AG04450 (cell line): ENCODE measurements around the gene COPG2. TPM values are rescaled to one million over a fixed set of nuclear protein-coding genes. Genes with fewer than 3 reads are reported as not detected.
A peak's percentile ranks its signal among the peaks of the same experiment; 100 is the strongest.

Experiments
- CTCF ChIA-PET: fragments of 300-600, 350-600 bp; formaldehyde crosslinking; extraction: SDS; loops from one replicate; lab custom pipeline; 2022; ENCODE audit warnings: antibody characterized with exemption, inconsistent platforms; lab: Charles Lee
- POLR2A ChIA-PET: fragments of 350-600 bp; formaldehyde crosslinking; extraction: SDS; loops from one replicate; lab custom pipeline; 2021; ENCODE audit warnings: antibody characterized with exemption, inconsistent platforms; lab: Yijun Ruan, JAX
- DNase-seq: peaks from one replicate; pipeline ENCODE4 v3.0.0-alpha.2; 2011; ENCODE audit warnings: low read depth, low spot score
- H3K27ac ChIP-seq: one replicate; pipeline ENCODE4 v1.5.1; 2012; ENCODE audit warnings: low read depth, low read length, control low read depth
- H3K27me3 ChIP-seq: one replicate; pipeline ENCODE4 v1.6.0; 2012; ENCODE audit warnings: low read length; ENCODE audit not compliant: control insufficient read depth, insufficient read depth
- H3K4me3 ChIP-seq: 2 replicates; pipeline ENCODE4 v1.5.1; 2011; ENCODE audit warnings: mild to moderate bottlenecking, low read depth, low read length, control low read depth
- H3K9me3 ChIP-seq: 2 replicates; pipeline ENCODE4 v1.5.1; 2012; ENCODE audit warnings: low read length; ENCODE audit not compliant: control insufficient read depth, insufficient read depth
- polyA plus RNA-seq: library from polyadenylated mRNA; depleted of rRNA; stranded (reverse); fragments of >200 nt; gene quantifications from 2 replicates; pipeline ENCODE4 v1.2.3, GENCODE V29; 2011
- TF ChIP-seq, protein P1 (sequence below): IDR thresholded peaks from 2 replicates; pipeline ENCODE4 v1.5.1; 2011; ENCODE audit warnings: low read depth, low read length, control low read depth, inconsistent platforms

Gene COPG2
- polyA plus RNA-seq, 1 experiment: 40.6 TPM

DNA sequence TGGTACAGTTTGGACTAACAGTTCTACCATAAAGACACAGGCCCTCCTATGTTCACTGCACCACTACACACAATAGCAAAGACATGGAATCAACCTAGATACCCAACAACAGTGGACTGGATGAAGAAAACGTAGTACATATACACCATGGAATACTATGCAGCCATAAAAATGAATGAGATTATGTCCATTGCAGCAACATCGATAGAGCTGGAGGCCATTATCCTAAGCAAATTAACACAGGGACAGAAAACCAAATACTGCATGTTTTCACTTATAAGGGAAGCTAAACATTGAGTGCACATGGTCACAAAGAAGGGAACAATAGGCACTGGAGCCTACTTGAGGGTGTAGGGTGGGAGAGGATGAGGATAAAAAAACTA lies 101.7 kb downstream of the COPG2 start:
- no peak for DNase-seq
- ChIA-PET CTCF (no interaction called here), POLR2A (no interaction called here)
- Histone ChIP-seq H3K9me3 (peaks cover 8% of the 10 kb centered on the region; the same call in 1 of the 2 replicates), H3K27ac (no peak overlapping the region), H3K4me3 (no peak overlapping the region), H3K27me3 (peaks cover 2% of the 10 kb centered on the region)
- TF ChIP-seq, protein P1, sequence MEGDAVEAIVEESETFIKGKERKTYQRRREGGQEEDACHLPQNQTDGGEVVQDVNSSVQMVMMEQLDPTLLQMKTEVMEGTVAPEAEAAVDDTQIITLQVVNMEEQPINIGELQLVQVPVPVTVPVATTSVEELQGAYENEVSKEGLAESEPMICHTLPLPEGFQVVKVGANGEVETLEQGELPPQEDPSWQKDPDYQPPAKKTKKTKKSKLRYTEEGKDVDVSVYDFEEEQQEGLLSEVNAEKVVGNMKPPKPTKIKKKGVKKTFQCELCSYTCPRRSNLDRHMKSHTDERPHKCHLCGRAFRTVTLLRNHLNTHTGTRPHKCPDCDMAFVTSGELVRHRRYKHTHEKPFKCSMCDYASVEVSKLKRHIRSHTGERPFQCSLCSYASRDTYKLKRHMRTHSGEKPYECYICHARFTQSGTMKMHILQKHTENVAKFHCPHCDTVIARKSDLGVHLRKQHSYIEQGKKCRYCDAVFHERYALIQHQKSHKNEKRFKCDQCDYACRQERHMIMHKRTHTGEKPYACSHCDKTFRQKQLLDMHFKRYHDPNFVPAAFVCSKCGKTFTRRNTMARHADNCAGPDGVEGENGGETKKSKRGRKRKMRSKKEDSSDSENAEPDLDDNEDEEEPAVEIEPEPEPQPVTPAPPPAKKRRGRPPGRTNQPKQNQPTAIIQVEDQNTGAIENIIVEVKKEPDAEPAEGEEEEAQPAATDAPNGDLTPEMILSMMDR: no peak

DNA sequence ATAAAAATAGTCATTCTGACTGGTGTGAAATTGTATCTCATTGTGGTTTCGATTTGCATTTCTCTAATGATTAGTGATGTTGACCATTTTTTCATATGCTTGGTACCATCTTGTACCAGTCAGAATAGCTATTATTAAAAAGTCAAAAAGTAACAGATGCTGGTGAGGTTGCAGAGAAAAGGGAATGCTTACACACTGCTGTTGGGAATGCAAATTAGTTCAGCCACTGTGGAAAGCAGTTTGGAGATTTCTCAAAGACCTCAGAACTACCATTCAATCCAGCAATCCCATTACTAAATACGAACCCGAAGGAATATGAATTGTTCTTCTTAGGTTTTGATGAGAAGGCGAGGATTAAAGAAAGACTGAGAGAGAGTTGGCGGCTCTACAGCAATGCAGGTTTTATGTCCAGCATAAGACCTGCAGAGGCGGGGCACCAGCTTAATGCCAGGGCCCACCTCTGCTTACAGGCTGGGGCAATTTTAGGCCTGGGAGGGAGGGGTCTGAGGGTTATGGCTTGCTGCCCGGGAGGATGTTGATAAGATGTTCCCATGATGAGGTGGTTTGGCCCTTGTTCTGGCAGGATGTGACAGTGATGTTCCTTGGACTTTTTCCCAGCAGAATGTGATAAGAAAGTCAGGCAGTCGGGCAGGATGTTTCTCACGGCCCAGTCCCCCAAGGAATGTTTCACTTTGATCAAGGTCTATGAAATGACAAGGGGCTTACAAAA lies 102.2 kb downstream of the COPG2 start:
- Histone ChIP-seq H3K4me3 (no peak overlapping the region), H3K27ac (no peak overlapping the region), H3K27me3 (peaks cover 2% of the 10 kb centered on the region), H3K9me3 (peaks cover 8% of the 10 kb centered on the region; the same call in 1 of the 2 replicates)
- POLR2A ChIA-PET: no interaction called here
- no peak for DNase-seq
- TF ChIP-seq, protein P1: no peak
- CTCF ChIA-PET: no interaction called here

DNA sequence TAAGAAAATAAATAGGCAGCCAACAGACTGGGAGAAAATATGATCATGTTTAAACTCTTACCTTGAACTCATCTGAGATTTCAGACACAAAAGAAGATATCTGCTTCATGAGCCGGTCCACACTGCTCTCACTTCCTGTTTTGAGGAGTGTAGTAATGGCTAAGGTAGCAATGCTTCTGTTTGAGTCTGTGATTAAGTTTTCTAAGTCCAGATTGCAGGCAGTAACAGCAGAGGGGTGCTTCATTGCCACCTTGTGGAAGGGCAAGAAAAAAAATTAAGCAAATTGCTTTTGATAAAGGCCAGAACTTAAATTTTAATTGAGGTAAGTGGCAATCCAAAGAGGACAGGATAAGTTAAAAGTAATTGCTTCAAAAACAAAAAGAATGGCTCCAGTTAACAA lies 107.6 kb downstream of the COPG2 start:
- no peaks in the 10 kb centered on the region for H3K27me3 ChIP-seq
- H3K27ac ChIP-seq: no peak overlapping the region
- ChIA-PET POLR2A (no interaction called here), CTCF (no interaction called here)
- peaks cover 5% of the 10 kb centered on the region; the same call in 1 of the 2 replicates for H3K9me3 ChIP-seq
- no peak overlapping the region for H3K4me3 ChIP-seq
- no peak for DNase-seq
- TF ChIP-seq, protein P1: peak; percentile 40

DNA sequence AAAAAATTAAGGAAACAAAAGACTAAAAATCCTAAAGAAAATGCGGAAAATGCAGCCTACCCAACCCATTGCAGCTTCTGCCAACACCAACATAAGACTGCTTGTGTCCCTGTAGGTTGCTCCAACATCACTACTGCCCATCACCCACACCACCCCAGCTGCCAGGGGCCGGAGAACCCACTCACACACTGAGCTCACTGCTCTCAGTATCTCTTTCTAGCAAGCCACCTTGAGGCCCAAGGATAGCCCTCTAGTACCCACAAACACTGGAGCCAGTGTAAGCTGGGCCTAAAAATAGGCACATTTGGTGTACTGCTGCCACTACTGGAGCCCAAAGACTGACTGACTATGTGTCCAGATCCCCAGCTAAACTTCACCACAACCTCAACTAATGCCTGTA lies 109.4 kb downstream of the COPG2 start:
- POLR2A ChIA-PET: no interaction called here

DNA sequence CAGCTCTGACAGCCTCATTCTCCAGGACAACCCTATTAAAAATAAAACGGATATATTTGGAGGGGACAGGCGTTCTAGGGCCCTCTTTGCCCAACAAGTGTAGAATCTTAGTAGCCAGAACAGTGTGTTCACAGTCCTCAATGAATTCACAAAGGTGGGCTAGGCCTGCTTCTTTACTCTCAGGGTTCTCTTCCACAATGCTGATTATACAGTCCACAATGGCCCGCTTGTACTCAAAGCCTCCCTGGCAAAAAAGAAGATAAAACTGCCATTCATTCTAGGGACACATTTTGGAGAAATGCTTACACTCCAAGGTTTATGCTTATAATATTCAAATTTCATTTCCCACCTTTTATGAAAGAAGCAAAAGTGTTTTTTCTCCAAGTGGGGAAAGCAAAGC lies 114.1 kb downstream of the COPG2 start:
- Histone ChIP-seq H3K27me3 (no peaks in the 10 kb centered on the region), H3K4me3 (no peak overlapping the region), H3K9me3 (no peaks in the 10 kb centered on the region), H3K27ac (no peak overlapping the region)
- CTCF ChIA-PET: no interaction called here
- TF ChIP-seq, protein P1: no peak
- POLR2A ChIA-PET: no interaction called here
- no peak for DNase-seq

More for the DNA sequence above, 109.4 kb downstream of the COPG2 start:
- no peak for DNase-seq
- H3K4me3 ChIP-seq: no peak overlapping the region
- H3K9me3 ChIP-seq: no peaks in the 10 kb centered on the region
- no peaks in the 10 kb centered on the region for H3K27me3 ChIP-seq
- H3K27ac ChIP-seq: no peak overlapping the region
- TF ChIP-seq, protein P1: no peak
- CTCF ChIA-PET: no interaction called here
